OCI-LY7 (cell line): Measurements from ENCODE around the gene ACKR2. TPM values are rescaled to one million over a fixed set of nuclear protein-coding genes. Genes with fewer than 3 reads are reported as not detected.

Experiments used
- BruUV-seq: library from RNA; stranded (reverse); fragments of 400-500 nt; replicated peaks from 2 replicates; lab custom pipeline; 2021; lab: Mats Ljungman, UMichigan
- CTCF ChIA-PET: fragments of 300-600 bp; sonication (Branson Sonifier 250); formaldehyde crosslinking; loops from one replicate; lab custom pipeline; 2022; ENCODE audit warnings: antibody characterized with exemption; ENCODE audit not compliant: unreplicated experiment; lab: Charles Lee
- POLR2A ChIA-PET: fragments of 300-600 bp; sonication (Branson Sonifier 250); formaldehyde crosslinking; loops from one replicate; lab custom pipeline; 2022; ENCODE audit warnings: antibody characterized with exemption; lab: Charles Lee
- DNase-seq: peaks from one replicate; pipeline ENCODE4 v3.0.0-alpha.2; 2015; ENCODE audit warnings: low spot score
- H2AFZ ChIP-seq: fragments of 200-600 bp; sonication (generic), shearing (Covaris generic); 2 replicates; pipeline ENCODE4 v1.6.1; 2014; ENCODE audit warnings: mild to moderate bottlenecking, antibody characterized with exemption, low read length, moderate library complexity
- H3K27ac ChIP-seq: fragments of 200-600 bp; sonication (generic); 2 replicates; pipeline ENCODE4 v1.5.1; 2014; ENCODE audit warnings: mixed run types, low read depth, mild to moderate bottlenecking, moderate library complexity, low read length, inconsistent platforms; ENCODE audit not compliant: poor library complexity, severe bottlenecking
- H3K36me3 ChIP-seq: fragments of 200-600 bp; sonication (generic); 2 replicates; pipeline ENCODE4 v1.6.1; 2014; ENCODE audit warnings: mild to moderate bottlenecking, antibody characterized with exemption, low read length, moderate library complexity, mixed read lengths; ENCODE audit not compliant: insufficient read depth
- H3K4me1 ChIP-seq: fragments of 200-600 bp; sonication (generic); 2 replicates; pipeline ENCODE4 v1.5.1; 2014; ENCODE audit warnings: mild to moderate bottlenecking, low read length; ENCODE audit not compliant: insufficient read depth, poor library complexity, severe bottlenecking
- H3K4me2 ChIP-seq: fragments of 200-600 bp; sonication (generic); 2 replicates; pipeline ENCODE4 v1.6.1; 2014; ENCODE audit warnings: mild to moderate bottlenecking, low read length
- H3K4me3 ChIP-seq: fragments of 200-600 bp; sonication (generic); 2 replicates; pipeline ENCODE4 v1.5.1; 2014; ENCODE audit warnings: mild to moderate bottlenecking, low read depth, low read length; ENCODE audit not compliant: poor library complexity, severe bottlenecking
- H3K79me2 ChIP-seq: fragments of 200-600 bp; sonication (generic); 2 replicates; pipeline ENCODE4 v1.6.1; 2016; ENCODE audit warnings: low read depth, mild to moderate bottlenecking, low read length, moderate library complexity, mixed read lengths; ENCODE audit not compliant: insufficient read depth
- H3K9me2 ChIP-seq: fragments of 200-600 bp; sonication (generic); 2 replicates; pipeline ENCODE4 v1.6.1; 2016; ENCODE audit warnings: mild to moderate bottlenecking, low read length, mixed read lengths; ENCODE audit not compliant: insufficient read depth
- H3K9me3 ChIP-seq: fragments of 200-600 bp; sonication (generic); 2 replicates; pipeline ENCODE4 v1.6.1; 2014; ENCODE audit warnings: mild to moderate bottlenecking, mixed run types, low read length, mixed read lengths
- H4K20me1 ChIP-seq: fragments of 200-600 bp; sonication (generic); 2 replicates; pipeline ENCODE4 v1.6.1; 2014; ENCODE audit warnings: mild to moderate bottlenecking, antibody characterized with exemption, low read length, moderate library complexity, mixed read lengths; ENCODE audit not compliant: insufficient read depth
- CTCF ChIP-seq: fragments of 200-600 bp; sonication (generic); conservative IDR thresholded peaks from 2 replicates; pipeline ENCODE4 v1.5.1; 2014; ENCODE audit warnings: mild to moderate bottlenecking, antibody characterized with exemption, low read length, moderate library complexity, mixed read lengths
- EZH2phosphoT487 ChIP-seq: fragments of 200-600 bp; sonication (generic); IDR thresholded peaks from 2 replicates; pipeline ENCODE4 v1.6.1; 2018; ENCODE audit warnings: low read depth, borderline replicate concordance, mild to moderate bottlenecking, mixed run types, antibody characterized with exemption, low read length, moderate library complexity, mixed read lengths
- intact Hi-C: fragments of 100-400 bp; cut with micrococcal nuclease; formaldehyde crosslinking; loops from one replicate; pipeline ENCODE4 v1.10.0; 2022; ENCODE audit not compliant: unreplicated experiment
- total RNA-seq, 2 experiments: library from RNA; depleted of rRNA in 1 of 2; stranded (reverse); fragments of >200 nt in 1 of 2; shearing (Covaris generic) in 1 of 2; gene quantifications; 2 replicates each; pipeline ENCODE4 v1.2.3, GENCODE V29; 2014 to 2022

The ACKR2 gene
- total RNA-seq, 2 experiments from 2014 or later = 2.9 TPM; not detected in 1

DNA sequence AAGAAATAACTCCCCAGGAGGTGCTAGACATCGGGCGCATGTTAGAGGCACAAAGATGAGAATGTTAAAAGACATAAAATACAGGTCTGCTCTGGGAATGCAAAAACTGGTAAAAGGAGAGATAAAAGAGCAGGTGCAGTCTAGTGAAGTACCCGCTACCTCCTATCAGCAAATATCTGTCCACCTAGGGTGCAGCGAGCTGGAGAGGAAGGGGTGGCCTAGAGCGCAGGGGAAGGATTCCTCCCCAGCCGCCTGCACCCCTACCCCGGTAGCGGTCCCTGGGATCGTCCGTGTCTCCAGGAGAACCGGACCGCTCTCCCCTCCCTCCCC, 96.5 kb downstream of the ACKR2 start:
- BruUV-seq = no TSS peak
- intact Hi-C loops = no loop called here
- Histone ChIP-seq H3K4me2 (no peak overlapping the region), H2AFZ (no peak overlapping the region), H3K9me2 (no peaks in the 10 kb centered on the region), H3K27ac (no peak overlapping the region), H3K4me3 (no peak overlapping the region), H3K36me3 (no peaks in the 10 kb centered on the region), H3K79me2 (no peaks in the 10 kb centered on the region), H3K4me1 (no peaks in the 10 kb centered on the region), H4K20me1 (no peaks in the 10 kb centered on the region), H3K9me3 (no peaks in the 10 kb centered on the region)
- ChIA-PET CTCF (no interaction called here), POLR2A (no interaction called here)
- no peak for TF ChIP-seq CTCF
- TF ChIP-seq EZH2phosphoT487 = no peak
- no peak for DNase-seq

DNA sequence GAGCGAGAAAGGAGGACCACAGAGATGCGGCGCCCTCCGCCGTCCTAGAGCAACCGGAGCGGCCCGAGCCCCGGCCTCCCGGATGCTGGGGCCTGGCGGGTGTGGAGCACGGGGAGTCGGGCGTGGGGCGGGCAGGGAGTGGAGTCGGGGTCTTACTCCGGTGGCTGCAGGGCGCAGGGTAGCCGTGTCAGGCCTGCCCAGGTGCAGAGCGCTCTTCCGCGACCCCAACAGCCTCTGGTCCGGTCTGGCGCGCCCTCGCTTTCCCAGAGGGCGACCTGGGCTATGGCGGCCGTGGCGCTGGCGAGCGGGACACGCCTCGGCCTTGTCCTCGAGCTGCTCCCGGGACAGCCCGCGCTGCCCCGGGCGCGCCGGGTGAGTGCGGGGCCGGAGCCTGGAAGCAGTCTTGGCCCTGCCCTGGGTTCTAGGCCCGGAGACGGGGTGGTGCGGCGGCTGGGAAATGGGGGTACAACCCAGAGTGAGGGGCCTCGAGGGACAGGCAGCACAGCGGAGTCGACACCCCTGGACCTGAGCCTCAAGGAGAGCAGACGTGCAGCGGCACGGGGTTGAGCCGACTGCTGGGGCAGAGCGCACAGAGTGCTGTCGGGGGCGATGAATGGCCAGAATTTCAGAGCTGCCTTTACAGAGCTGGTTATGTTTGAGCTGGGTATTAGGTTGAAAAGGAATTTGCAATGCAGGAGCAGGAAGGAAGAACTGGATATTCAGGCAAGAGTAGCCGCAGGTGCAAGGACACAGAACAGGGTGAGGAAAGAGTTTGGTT, 97.0 kb downstream of the ACKR2 start, which contains the start of gene ZNF662:
Gene ZNF662 (plus strand): TSS at position 73 of the 778 bp plus-strand sequence. CDS start 1,973 bp downstream, outside the sequence.
- DNase-seq = no peak
- Histone ChIP-seq H3K36me3 (no peaks in the 10 kb centered on the region), H4K20me1 (no peaks in the 10 kb centered on the region), H3K4me2 (no peak within 1 kb of the TSS), H3K9me2 (no peaks in the 10 kb centered on the region), H2AFZ (no peak within 1 kb of the TSS), H3K4me3 (no peak within 1 kb of the TSS), H3K27ac (no peak within 1 kb of the TSS), H3K4me1 (no peaks in the 10 kb centered on the region), H3K79me2 (no peaks in the 10 kb centered on the region), H3K9me3 (no peaks in the 10 kb centered on the region)
- no TSS peak for BruUV-seq
- ChIA-PET POLR2A (no interaction called here), CTCF (no interaction called here)
- intact Hi-C loops = no loop called here
- no peak for TF ChIP-seq EZH2phosphoT487
- TF ChIP-seq CTCF = no peak

DNA sequence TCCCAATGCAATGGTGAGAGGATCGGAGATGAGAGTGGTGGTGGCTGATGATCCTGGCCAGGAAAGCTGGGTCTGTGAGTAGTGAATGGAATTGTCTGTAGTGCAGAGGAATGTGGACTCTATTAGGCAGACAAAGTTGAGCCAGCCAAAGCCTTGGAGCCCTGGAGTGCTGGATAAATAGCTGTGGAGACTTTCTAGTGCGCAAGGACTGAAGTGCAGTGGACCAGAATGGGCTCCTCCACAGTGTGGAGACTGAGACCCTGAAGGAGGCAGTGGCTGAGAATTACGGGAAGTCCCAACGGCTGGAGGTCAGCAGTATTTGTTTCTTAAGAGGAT, 97.6 kb downstream of the ACKR2 start:
- POLR2A ChIA-PET = no interaction called here
- intact Hi-C loops = no loop called here
- CTCF ChIA-PET = no interaction called here
- no peak for TF ChIP-seq CTCF
- no peak for TF ChIP-seq EZH2phosphoT487
- no peak overlapping the region for H3K4me3 ChIP-seq
- BruUV-seq = no TSS peak
- H3K4me1 ChIP-seq = no peaks in the 10 kb centered on the region
- H3K36me3 ChIP-seq = no peaks in the 10 kb centered on the region
- DNase-seq = no peak
- H3K4me2 ChIP-seq = no peak overlapping the region
- H3K9me3 ChIP-seq = no peaks in the 10 kb centered on the region
- no peaks in the 10 kb centered on the region for H3K9me2 ChIP-seq
- H4K20me1 ChIP-seq = no peaks in the 10 kb centered on the region
- no peaks in the 10 kb centered on the region for H3K79me2 ChIP-seq
- no peak overlapping the region for H2AFZ ChIP-seq
- H3K27ac ChIP-seq = no peak overlapping the region
